ENCODE measurements around the gene GRM5. TPM values are rescaled to one million over a fixed set of nuclear protein-coding genes. Genes with fewer than 3 reads are reported as not detected.

The GRM5 gene
- total and polyA plus RNA-seq, 2 donors from 2014 or later, result 0.06 to 0.63 TPM

DNA sequence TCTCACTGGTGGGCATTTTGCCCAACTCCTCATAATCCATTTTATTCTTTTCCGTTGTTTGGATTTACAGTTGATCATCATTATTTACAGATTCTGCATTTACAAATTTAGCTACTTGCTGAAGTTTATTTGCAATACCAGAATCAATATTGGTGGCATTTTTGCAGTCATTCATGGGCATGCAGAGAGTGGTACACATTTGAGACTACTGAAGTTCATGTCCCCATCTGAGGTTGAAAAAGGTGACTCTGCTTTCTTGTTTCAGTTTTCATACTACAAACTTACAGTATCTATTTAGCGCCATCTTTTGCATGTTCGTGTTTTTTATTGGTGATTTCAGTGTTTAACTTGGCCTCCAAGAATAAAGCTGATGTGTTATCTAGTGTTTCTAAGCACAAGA, 409.5 kb downstream of the GRM5 start:
- no peak for FAIRE-seq

DNA sequence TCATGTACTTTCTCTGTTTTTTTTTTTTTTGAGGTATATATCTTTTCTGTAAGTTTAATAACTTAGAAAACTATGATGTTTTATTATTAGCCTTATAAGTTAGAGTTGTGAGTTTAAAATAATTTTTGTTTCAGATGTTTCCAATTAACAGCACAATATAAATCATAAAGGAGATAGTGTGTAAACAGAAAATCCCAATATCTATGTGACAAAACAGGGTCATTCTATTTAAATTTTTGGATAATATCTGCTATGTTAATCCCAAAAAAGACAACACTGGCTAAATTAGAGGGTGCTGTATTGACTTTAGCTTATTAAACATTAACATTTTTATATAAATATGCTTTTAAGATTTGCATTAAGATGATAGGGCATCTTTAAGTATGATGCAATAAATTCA, 410.1 kb downstream of the GRM5 start:
- TF ChIP-seq, protein P1, sequence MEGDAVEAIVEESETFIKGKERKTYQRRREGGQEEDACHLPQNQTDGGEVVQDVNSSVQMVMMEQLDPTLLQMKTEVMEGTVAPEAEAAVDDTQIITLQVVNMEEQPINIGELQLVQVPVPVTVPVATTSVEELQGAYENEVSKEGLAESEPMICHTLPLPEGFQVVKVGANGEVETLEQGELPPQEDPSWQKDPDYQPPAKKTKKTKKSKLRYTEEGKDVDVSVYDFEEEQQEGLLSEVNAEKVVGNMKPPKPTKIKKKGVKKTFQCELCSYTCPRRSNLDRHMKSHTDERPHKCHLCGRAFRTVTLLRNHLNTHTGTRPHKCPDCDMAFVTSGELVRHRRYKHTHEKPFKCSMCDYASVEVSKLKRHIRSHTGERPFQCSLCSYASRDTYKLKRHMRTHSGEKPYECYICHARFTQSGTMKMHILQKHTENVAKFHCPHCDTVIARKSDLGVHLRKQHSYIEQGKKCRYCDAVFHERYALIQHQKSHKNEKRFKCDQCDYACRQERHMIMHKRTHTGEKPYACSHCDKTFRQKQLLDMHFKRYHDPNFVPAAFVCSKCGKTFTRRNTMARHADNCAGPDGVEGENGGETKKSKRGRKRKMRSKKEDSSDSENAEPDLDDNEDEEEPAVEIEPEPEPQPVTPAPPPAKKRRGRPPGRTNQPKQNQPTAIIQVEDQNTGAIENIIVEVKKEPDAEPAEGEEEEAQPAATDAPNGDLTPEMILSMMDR (IDR thresholded peaks at IDR 0.05; ENCODE audit: borderline replicate concordance, extremely low read depth, insufficient read depth), result no peak
- Histone ChIP-seq H3K4me1 (ENCODE audit: control insufficient read depth in 2 of 3, insufficient read depth in 2 of 3, low read depth in 1 of 3, low read length in 3 of 3) (no peaks in the 10 kb centered on the region), H3K27me3 (ENCODE audit: control insufficient read depth, insufficient read depth, low read length) (no peaks in the 10 kb centered on the region), H3K27ac (ENCODE audit: low read depth in 2 of 2, low read length in 2 of 2) (no peak overlapping the region), H3K9ac (ENCODE audit: low read length in 3 of 3) (no peak overlapping the region), H3K4me3 (ENCODE audit: low read length in 3 of 3) (no peak overlapping the region), H3K9me3 (ENCODE audit: control insufficient read depth in 2 of 3, insufficient read depth in 1 of 3, low read length in 3 of 3) (no peaks in the 10 kb centered on the region), H3K36me3 (ENCODE audit: control insufficient read depth in 2 of 3, insufficient read depth in 3 of 3, low read length in 3 of 3) (no peaks in the 10 kb centered on the region)
- FAIRE-seq, result no peak
- intact Hi-C loops (cut with DNase I), result no loop called here
- DNase-seq, result no peak

More for the DNA sequence above, 409.5 kb downstream of the GRM5 start:
- H3K4me1 ChIP-seq (ENCODE audit: control insufficient read depth in 2 of 3, insufficient read depth in 2 of 3, low read depth in 1 of 3, low read length in 3 of 3), result no peaks in the 10 kb centered on the region
- TF ChIP-seq, protein P1 (IDR thresholded peaks at IDR 0.05; ENCODE audit: borderline replicate concordance, extremely low read depth, insufficient read depth), result no peak
- H3K9ac ChIP-seq (ENCODE audit: low read length in 3 of 3), result no peak overlapping the region
- H3K4me3 ChIP-seq (ENCODE audit: low read length in 3 of 3), result no peak overlapping the region
- no peaks in the 10 kb centered on the region for H3K9me3 ChIP-seq (ENCODE audit: control insufficient read depth in 2 of 3, insufficient read depth in 1 of 3, low read length in 3 of 3)
- no peak for DNase-seq
- H3K27ac ChIP-seq (ENCODE audit: low read depth in 2 of 2, low read length in 2 of 2), result no peak overlapping the region
- H3K36me3 ChIP-seq (ENCODE audit: control insufficient read depth in 2 of 3, insufficient read depth in 3 of 3, low read length in 3 of 3), result no peaks in the 10 kb centered on the region
- intact Hi-C loops (cut with DNase I), result no loop called here
- H3K27me3 ChIP-seq (ENCODE audit: control insufficient read depth, insufficient read depth, low read length), result no peaks in the 10 kb centered on the region

DNA sequence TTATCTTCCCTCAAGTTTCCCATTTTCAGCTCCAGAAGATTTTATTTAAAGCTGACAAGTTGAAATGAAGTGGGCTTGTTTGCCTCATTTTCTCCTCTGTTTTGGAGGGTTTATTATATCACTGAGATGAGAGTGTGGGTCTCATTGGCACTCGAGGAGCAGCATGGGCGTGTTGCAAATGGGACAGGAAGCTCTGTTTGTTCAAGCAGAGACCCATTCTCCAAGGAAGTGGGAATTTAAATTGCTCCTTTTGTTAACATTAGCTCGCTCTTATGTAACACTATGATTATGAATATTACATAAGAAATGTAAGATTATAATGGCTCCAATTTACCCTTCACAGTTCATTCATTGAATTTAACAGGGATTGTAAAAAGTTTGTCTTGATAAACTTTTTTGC, 410.6 kb downstream of the GRM5 start:
- H3K27me3 ChIP-seq (ENCODE audit: control insufficient read depth, insufficient read depth, low read length), result no peaks in the 10 kb centered on the region
- no peak overlapping the region for H3K9ac ChIP-seq (ENCODE audit: low read length in 3 of 3)
- TF ChIP-seq, protein P1 (IDR thresholded peaks at IDR 0.05; ENCODE audit: borderline replicate concordance, extremely low read depth, insufficient read depth), result no peak
- no peak overlapping the region for H3K4me3 ChIP-seq (ENCODE audit: low read length in 3 of 3)
- no peaks in the 10 kb centered on the region for H3K4me1 ChIP-seq (ENCODE audit: control insufficient read depth in 2 of 3, insufficient read depth in 2 of 3, low read depth in 1 of 3, low read length in 3 of 3)
- H3K36me3 ChIP-seq (ENCODE audit: control insufficient read depth in 2 of 3, insufficient read depth in 3 of 3, low read length in 3 of 3), result no peaks in the 10 kb centered on the region
- intact Hi-C loops (cut with DNase I), result no loop called here
- FAIRE-seq (no peak), DNase-seq (no peak)
- no peaks in the 10 kb centered on the region for H3K9me3 ChIP-seq (ENCODE audit: control insufficient read depth in 2 of 3, insufficient read depth in 1 of 3, low read length in 3 of 3)
- H3K27ac ChIP-seq (ENCODE audit: low read depth in 2 of 2, low read length in 2 of 2), result no peak overlapping the region

DNA sequence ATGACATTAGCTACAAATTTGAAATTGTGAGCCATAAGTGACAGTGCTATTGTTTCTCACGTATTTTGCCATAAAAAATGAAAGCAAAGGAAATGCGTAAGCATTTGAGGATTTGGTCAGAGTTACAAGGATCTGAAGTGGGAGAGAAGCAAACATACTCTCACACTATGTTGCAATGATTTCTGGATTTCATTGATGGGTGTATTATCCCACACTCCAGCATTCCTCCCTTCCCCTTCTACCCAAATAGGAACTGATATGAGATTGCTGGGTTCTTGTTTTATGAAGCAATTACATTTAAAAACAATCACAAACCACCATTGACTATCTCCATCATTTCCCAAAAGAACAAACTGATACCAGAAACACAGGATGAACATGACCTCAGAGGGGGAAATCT, 414.2 kb downstream of the GRM5 start:
- no peak overlapping the region for H3K27ac ChIP-seq (ENCODE audit: low read depth in 2 of 2, low read length in 2 of 2)
- TF ChIP-seq, protein P1 (IDR thresholded peaks at IDR 0.05; ENCODE audit: borderline replicate concordance, extremely low read depth, insufficient read depth), result no peak
- DNase-seq (no peak), FAIRE-seq (no peak)
- H3K36me3 ChIP-seq (ENCODE audit: control insufficient read depth in 2 of 3, insufficient read depth in 3 of 3, low read length in 3 of 3), result no peaks in the 10 kb centered on the region
- no peak overlapping the region for H3K4me3 ChIP-seq (ENCODE audit: low read length in 3 of 3)
- no peaks in the 10 kb centered on the region for H3K4me1 ChIP-seq (ENCODE audit: control insufficient read depth in 2 of 3, insufficient read depth in 2 of 3, low read depth in 1 of 3, low read length in 3 of 3)
- no peaks in the 10 kb centered on the region for H3K9me3 ChIP-seq (ENCODE audit: control insufficient read depth in 2 of 3, insufficient read depth in 1 of 3, low read length in 3 of 3)
- no peak overlapping the region for H3K9ac ChIP-seq (ENCODE audit: low read length in 3 of 3)
- no peaks in the 10 kb centered on the region for H3K27me3 ChIP-seq (ENCODE audit: control insufficient read depth, insufficient read depth, low read length)
- intact Hi-C loops (cut with DNase I), result no loop called here

Measured in kidney (tissue), 14 donors.